ENCODE measurements around the gene KRTAP2-4. TPM values are rescaled to one million over a fixed set of nuclear protein-coding genes. Genes with fewer than 3 reads are reported as not detected.
"Not testable (repeated sequence)": the region's sequence is repeated elsewhere in the genome, so short reads cannot be mapped to it uniquely, and the experiment has no call there.

Gene KRTAP2-4
- total RNA-seq, result not detected

- no peak for DNase-seq
Measured at GRCh38 chr17:41065829-41066624, at the start of gene KRTAP2-4. TSS of gene KRTAP2-4 (minus strand) at chr17:41065879. CDS start at chr17:41065845, 34 bp downstream.

GRCh38 chr17:41111151-41111885 lies 45.6 kb upstream of the KRTAP2-4 start:
- DNase-seq, result no peak

GRCh38 chr17:41108728-41109386 lies 43.2 kb upstream of the KRTAP2-4 start:
- DNase-seq, result not testable (repeated sequence)

- no peak for DNase-seq
Measured at GRCh38 chr17:41107941-41108450, 42.3 kb upstream of the KRTAP2-4 start.

- DNase-seq, result not testable (repeated sequence)
Measured at GRCh38 chr17:41105347-41105746, 39.7 kb upstream of the KRTAP2-4 start, which contains the start of gene KRTAP4-9. TSS of gene KRTAP4-9 (plus strand) at chr17:41105389. CDS start at chr17:41105389, 0 bp downstream.

- DNase-seq, result not testable (repeated sequence)
Measured at GRCh38 chr17:41104386-41105038, 38.8 kb upstream of the KRTAP2-4 start.

GRCh38 chr17:41103896-41104295 lies 38.2 kb upstream of the KRTAP2-4 start:
- DNase-seq, result no peak

- DNase-seq, result no peak
Measured at GRCh38 chr17:41101586-41102259, 36.0 kb upstream of the KRTAP2-4 start, which contains the start of gene KRTAP4-16. TSS of gene KRTAP4-16 (minus strand) at chr17:41102209. CDS start at chr17:41102209, 0 bp downstream.

GRCh38 chr17:41099682-41100480 lies 34.2 kb upstream of the KRTAP2-4 start:
- not testable (repeated sequence) for DNase-seq

GRCh38 chr17:41098481-41098880 lies 32.8 kb upstream of the KRTAP2-4 start:
- DNase-seq, result no peak

- no peak for DNase-seq
Measured at GRCh38 chr17:41098042-41098441, 32.4 kb upstream of the KRTAP2-4 start, which contains the start of gene KRTAP4-8. TSS of gene KRTAP4-8 (minus strand) at chr17:41098142. CDS start at chr17:41098084, 58 bp downstream.

- DNase-seq, result no peak
Measured at GRCh38 chr17:41096055-41096454, 30.4 kb upstream of the KRTAP2-4 start.

- DNase-seq, result not testable (repeated sequence)
Measured at GRCh38 chr17:41088760-41089352, 23.2 kb upstream of the KRTAP2-4 start.

GRCh38 chr17:41084100-41084856 lies 18.6 kb upstream of the KRTAP2-4 start, which contains the start of gene KRTAP4-7:
TSS of gene KRTAP4-7 (plus strand) at chr17:41084150. CDS start at chr17:41084207, 57 bp downstream.
- DNase-seq, result not testable (repeated sequence)

- not testable (repeated sequence) for DNase-seq
Measured at GRCh38 chr17:41083427-41083826, 17.7 kb upstream of the KRTAP2-4 start.

- no peak for DNase-seq
Measured at GRCh38 chr17:41082626-41083025, 16.9 kb upstream of the KRTAP2-4 start.

GRCh38 chr17:41076788-41077187 lies 11.1 kb upstream of the KRTAP2-4 start:
- DNase-seq, result no peak

GRCh38 chr17:41073676-41074075 lies 8.0 kb upstream of the KRTAP2-4 start:
- no peak for DNase-seq
